ENCODE results near the gene LRP3.

- TF ChIP-seq, protein P1, sequence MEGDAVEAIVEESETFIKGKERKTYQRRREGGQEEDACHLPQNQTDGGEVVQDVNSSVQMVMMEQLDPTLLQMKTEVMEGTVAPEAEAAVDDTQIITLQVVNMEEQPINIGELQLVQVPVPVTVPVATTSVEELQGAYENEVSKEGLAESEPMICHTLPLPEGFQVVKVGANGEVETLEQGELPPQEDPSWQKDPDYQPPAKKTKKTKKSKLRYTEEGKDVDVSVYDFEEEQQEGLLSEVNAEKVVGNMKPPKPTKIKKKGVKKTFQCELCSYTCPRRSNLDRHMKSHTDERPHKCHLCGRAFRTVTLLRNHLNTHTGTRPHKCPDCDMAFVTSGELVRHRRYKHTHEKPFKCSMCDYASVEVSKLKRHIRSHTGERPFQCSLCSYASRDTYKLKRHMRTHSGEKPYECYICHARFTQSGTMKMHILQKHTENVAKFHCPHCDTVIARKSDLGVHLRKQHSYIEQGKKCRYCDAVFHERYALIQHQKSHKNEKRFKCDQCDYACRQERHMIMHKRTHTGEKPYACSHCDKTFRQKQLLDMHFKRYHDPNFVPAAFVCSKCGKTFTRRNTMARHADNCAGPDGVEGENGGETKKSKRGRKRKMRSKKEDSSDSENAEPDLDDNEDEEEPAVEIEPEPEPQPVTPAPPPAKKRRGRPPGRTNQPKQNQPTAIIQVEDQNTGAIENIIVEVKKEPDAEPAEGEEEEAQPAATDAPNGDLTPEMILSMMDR (IDR thresholded peaks at IDR 0.05; ENCODE audit: poor library complexity, severe bottlenecking) = no peak
- no peak for TF ChIP-seq RAD21 (conservative IDR thresholded peaks at IDR 0.05)
- TF ChIP-seq, protein P2, sequence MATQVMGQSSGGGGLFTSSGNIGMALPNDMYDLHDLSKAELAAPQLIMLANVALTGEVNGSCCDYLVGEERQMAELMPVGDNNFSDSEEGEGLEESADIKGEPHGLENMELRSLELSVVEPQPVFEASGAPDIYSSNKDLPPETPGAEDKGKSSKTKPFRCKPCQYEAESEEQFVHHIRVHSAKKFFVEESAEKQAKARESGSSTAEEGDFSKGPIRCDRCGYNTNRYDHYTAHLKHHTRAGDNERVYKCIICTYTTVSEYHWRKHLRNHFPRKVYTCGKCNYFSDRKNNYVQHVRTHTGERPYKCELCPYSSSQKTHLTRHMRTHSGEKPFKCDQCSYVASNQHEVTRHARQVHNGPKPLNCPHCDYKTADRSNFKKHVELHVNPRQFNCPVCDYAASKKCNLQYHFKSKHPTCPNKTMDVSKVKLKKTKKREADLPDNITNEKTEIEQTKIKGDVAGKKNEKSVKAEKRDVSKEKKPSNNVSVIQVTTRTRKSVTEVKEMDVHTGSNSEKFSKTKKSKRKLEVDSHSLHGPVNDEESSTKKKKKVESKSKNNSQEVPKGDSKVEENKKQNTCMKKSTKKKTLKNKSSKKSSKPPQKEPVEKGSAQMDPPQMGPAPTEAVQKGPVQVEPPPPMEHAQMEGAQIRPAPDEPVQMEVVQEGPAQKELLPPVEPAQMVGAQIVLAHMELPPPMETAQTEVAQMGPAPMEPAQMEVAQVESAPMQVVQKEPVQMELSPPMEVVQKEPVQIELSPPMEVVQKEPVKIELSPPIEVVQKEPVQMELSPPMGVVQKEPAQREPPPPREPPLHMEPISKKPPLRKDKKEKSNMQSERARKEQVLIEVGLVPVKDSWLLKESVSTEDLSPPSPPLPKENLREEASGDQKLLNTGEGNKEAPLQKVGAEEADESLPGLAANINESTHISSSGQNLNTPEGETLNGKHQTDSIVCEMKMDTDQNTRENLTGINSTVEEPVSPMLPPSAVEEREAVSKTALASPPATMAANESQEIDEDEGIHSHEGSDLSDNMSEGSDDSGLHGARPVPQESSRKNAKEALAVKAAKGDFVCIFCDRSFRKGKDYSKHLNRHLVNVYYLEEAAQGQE (IDR thresholded peaks at IDR 0.05; ENCODE audit: borderline replicate concordance) = no peak
Observed at GRCh38 chr19:33212436-33213172, 18.5 kb downstream of the LRP3 start.

Data from neural cell (in vitro differentiated cells).